Measurements from ENCODE around the gene DNTT. TPM values are rescaled to one million over a fixed set of nuclear protein-coding genes. Genes with fewer than 3 reads are reported as not detected.

Gene DNTT
- total and polyA plus RNA-seq, 2 experiments from 2014 or later: not detected

DNA sequence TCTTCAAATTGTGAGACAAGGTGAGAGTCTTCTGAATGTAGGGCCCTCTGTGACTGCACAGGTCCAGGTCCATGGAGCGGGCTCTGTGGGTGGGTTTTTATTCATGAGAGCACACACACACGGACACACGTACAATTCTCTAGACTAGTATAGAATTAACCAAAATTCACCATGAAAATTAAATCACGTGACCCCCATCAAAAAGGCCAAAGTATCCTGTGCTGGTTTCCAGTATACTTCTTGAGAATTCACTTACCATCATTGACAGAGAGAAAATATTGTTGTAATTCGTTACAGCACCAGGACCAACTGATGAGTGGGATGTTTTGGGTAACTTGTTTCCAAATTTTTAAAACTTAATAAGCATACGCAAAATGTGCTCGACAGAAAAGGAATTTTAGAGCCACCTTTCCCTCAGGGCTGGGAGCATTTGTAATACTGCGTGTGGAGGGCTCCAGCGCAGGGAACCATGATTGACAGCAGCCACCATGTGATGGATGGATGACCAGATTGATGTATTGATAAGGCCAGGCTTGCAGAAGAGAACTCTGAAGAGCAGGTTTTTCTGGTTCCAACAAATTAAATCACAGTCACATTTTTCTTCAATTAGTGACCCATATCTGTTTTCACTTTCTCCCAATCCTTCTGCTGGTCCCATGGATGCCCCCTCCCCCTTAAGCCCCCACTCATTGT is 14.9 kb upstream of the DNTT start:
- DNase-seq: no peak
- no peak for TF ChIP-seq EZH2 (IDR thresholded peaks at IDR 0.05; ENCODE audit: insufficient read depth, poor library complexity, severe bottlenecking)
- TF ChIP-seq EZH2phosphoT487 (IDR thresholded peaks at IDR 0.05; ENCODE audit: insufficient read depth, low read depth): no peak
- in situ Hi-C loops (cut with MboI): loop anchor here (25.0 kb wide), 1 partner anchor 277 kb away; no protein-coding TSS in a partner anchor

DNA sequence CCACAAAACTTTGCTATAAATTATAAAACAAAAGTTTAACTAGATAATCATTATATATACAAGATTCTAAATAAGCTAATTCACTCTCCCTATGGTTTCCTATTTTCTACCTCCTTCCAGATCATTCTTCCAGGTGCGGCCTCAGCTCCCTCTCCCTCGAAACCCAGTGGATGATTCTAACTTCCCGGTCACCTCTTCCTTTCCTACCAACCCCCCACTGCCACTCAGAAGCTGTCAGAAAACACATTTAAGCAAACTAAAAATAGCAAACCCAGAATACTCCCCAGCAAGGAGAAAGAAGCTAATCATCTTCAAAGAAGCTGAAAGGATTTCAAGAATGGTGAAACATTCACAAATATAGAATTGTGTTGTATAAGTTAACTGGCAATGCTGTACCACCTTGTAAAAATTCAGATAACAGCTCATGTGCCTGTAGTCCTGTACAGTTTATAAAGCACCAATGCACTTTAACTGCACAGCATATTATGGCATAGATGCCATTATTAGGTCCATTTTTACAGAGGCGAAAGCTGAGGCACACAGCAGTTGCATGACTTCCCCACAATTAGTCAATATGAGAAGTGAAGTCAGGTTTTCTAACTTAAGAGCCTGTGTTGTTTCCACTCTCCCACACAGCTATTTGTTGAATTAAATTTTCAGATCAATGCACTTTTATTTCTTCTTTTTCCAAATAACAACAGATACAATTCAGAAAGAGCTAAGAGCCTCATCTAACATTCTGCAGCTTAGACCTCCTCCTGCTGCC is 13.7 kb upstream of the DNTT start:
- Histone ChIP-seq H3K36me3 (ENCODE audit: low read depth) (no peaks in the 10 kb centered on the region), H3K9me3 (ENCODE audit: low read depth) (no peaks in the 10 kb centered on the region), H3K4me1 (ENCODE audit: insufficient read depth) (no peaks in the 10 kb centered on the region), H3K27ac (no peak overlapping the region), H3K9ac (no peak overlapping the region), H3K27me3 (replicated peaks; ENCODE audit: insufficient read depth) (no peaks in the 10 kb centered on the region; the same call in 1 of the 2 replicates), H3K4me3 (no peak overlapping the region), H3K79me2 (ENCODE audit: insufficient read depth) (no peaks in the 10 kb centered on the region), H3K4me2 (ENCODE audit: unreplicated experiment) (no peak overlapping the region), H4K20me1 (ENCODE audit: insufficient read depth) (no peaks in the 10 kb centered on the region), H2AFZ (no peak overlapping the region), H3F3A (ENCODE audit: insufficient read depth) (no peaks in the 10 kb centered on the region), H3K9me2 (ENCODE audit: insufficient read depth) (no peaks in the 10 kb centered on the region)
- in situ Hi-C loops (cut with MboI): loop anchor here (25.0 kb wide), 1 partner anchor 278 kb away; no protein-coding TSS in a partner anchor
- WGBS, 2 experiments (ENCODE audit: low coverage in 1 of 2, low lambda C conversion rate in 2 of 2, missing lambda C conversion rate in 2 of 2): 58 to 64% methylated on average over 4 of the region's 4 CpGs
- DNase-seq: no peak
- TF ChIP-seq EZH2phosphoT487 (IDR thresholded peaks at IDR 0.05; ENCODE audit: insufficient read depth, low read depth) (no peak), EZH2 (IDR thresholded peaks at IDR 0.05; ENCODE audit: insufficient read depth, poor library complexity, severe bottlenecking) (no peak)

More for the DNA sequence above, 14.9 kb upstream of the DNTT start:
- Histone ChIP-seq H4K20me1 (ENCODE audit: insufficient read depth) (no peaks in the 10 kb centered on the region), H3K9me3 (ENCODE audit: low read depth) (no peaks in the 10 kb centered on the region), H3K4me3 (no peak overlapping the region), H2AFZ (no peak overlapping the region), H3K79me2 (ENCODE audit: insufficient read depth) (no peaks in the 10 kb centered on the region), H3F3A (ENCODE audit: insufficient read depth) (no peaks in the 10 kb centered on the region), H3K4me1 (ENCODE audit: insufficient read depth) (no peaks in the 10 kb centered on the region), H3K27me3 (replicated peaks; ENCODE audit: insufficient read depth) (no peaks in the 10 kb centered on the region; the same call in 1 of the 2 replicates), H3K9me2 (ENCODE audit: insufficient read depth) (no peaks in the 10 kb centered on the region), H3K36me3 (ENCODE audit: low read depth) (no peaks in the 10 kb centered on the region), H3K9ac (no peak overlapping the region), H3K4me2 (ENCODE audit: unreplicated experiment) (no peak overlapping the region), H3K27ac (no peak overlapping the region)
- WGBS, 2 experiments (ENCODE audit: low coverage in 1 of 2, low lambda C conversion rate in 2 of 2, missing lambda C conversion rate in 2 of 2): 60 to 61% methylated on average over 9 of the region's 9 CpGs

DNA sequence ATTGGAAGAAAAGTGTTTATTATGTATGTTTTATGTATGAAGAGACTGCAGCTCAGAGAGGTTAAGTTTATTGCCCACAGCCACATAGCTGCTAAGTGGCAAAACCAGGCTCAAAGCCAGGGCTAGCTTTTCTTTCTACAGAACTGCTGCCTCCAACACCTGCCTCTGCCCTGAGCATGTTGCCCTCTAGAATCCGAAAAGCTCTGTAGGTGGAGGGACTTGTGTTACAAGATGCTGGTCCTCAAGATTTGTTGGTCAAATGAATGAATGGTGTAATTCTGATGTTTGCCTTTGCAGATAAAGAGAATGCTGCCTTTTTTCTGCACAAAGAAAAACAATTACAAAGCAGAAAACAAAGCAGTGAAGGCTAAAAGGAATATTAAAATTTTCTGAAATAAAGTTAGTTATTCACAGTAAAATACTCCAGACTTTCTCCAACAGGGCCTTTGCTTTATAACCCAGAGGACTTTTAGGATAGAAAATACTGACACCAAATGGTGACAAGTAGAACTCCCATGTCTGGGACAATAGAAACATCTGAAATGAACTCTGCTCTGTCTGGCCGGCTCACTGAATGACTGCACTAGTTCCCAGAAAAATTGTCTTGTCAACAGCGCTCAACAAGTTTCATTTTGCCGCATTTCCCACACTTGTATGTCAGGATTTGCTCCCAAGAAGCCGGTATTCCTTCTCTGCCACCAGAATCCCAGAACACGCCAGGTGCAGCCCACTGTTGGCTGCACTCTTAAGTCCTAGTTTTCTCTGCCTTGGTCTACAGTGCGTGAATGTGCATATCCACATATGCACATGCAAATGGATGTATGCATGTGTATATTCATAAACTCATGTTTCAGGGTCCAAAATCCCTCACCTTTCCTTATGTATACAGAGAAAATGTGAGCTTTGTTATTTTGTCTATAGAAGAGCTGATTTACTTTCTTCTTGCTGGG is 11.0 kb upstream of the DNTT start:
- Histone ChIP-seq H3K9me2 (ENCODE audit: insufficient read depth) (no peaks in the 10 kb centered on the region), H3K9me3 (ENCODE audit: low read depth) (no peaks in the 10 kb centered on the region), H4K20me1 (ENCODE audit: insufficient read depth) (no peaks in the 10 kb centered on the region), H3K4me2 (ENCODE audit: unreplicated experiment) (no peak overlapping the region), H3K9ac (no peak overlapping the region), H3F3A (ENCODE audit: insufficient read depth) (no peaks in the 10 kb centered on the region), H3K4me3 (no peak overlapping the region), H3K36me3 (ENCODE audit: low read depth) (no peaks in the 10 kb centered on the region), H3K4me1 (ENCODE audit: insufficient read depth) (no peaks in the 10 kb centered on the region), H2AFZ (no peak overlapping the region), H3K27me3 (replicated peaks; ENCODE audit: insufficient read depth) (no peaks in the 10 kb centered on the region; the same call in 1 of the 2 replicates), H3K79me2 (ENCODE audit: insufficient read depth) (no peaks in the 10 kb centered on the region), H3K27ac (no peak overlapping the region)
- TF ChIP-seq EZH2 (IDR thresholded peaks at IDR 0.05; ENCODE audit: insufficient read depth, poor library complexity, severe bottlenecking): no peak
- TF ChIP-seq EZH2phosphoT487 (IDR thresholded peaks at IDR 0.05; ENCODE audit: insufficient read depth, low read depth): no peak
- DNase-seq: peak; percentile 64
- WGBS, 2 experiments (ENCODE audit: low coverage in 1 of 2, low lambda C conversion rate in 2 of 2, missing lambda C conversion rate in 2 of 2): 26 to 28% methylated on average over 7 of the region's 7 CpGs
- in situ Hi-C loops (cut with MboI): loop anchor here (25.0 kb wide), 1 partner anchor 281 kb away; no protein-coding TSS in a partner anchor

DNA sequence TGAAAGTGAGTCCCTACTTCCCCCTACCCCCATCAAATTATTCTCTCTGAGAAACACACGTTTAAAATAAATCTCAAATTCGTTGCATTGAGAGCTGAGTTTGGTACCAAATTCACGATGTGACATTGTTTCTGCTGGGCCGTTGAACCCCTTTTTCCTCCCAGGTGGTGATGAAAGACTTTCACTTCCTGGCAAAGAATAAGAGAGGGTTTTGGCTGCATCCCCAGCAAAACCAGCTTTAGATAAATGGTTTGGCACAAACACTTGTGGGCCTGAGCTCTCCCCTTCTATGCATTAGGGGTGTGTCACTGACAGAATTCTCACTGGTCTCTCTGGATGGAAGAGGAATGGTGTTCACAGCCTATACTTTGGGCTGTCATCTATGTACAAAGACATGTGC is 8.8 kb upstream of the DNTT start:
- Histone ChIP-seq H3K9ac (no peak overlapping the region), H3K9me3 (ENCODE audit: low read depth) (no peaks in the 10 kb centered on the region), H3K27ac (no peak overlapping the region), H4K20me1 (ENCODE audit: insufficient read depth) (no peaks in the 10 kb centered on the region), H3K4me2 (ENCODE audit: unreplicated experiment) (no peak overlapping the region), H2AFZ (no peak overlapping the region), H3K9me2 (ENCODE audit: insufficient read depth) (no peaks in the 10 kb centered on the region), H3K36me3 (ENCODE audit: low read depth) (no peaks in the 10 kb centered on the region), H3K79me2 (ENCODE audit: insufficient read depth) (no peaks in the 10 kb centered on the region), H3K4me3 (no peak overlapping the region), H3K27me3 (replicated peaks; ENCODE audit: insufficient read depth) (peaks cover 1% of the 10 kb centered on the region; the same call in 1 of the 2 replicates), H3F3A (ENCODE audit: insufficient read depth) (no peaks in the 10 kb centered on the region), H3K4me1 (ENCODE audit: insufficient read depth) (no peaks in the 10 kb centered on the region)
- in situ Hi-C loops (cut with MboI): loop anchor here (25.0 kb wide), 1 partner anchor 283 kb away; no protein-coding TSS in a partner anchor
- TF ChIP-seq EZH2phosphoT487 (IDR thresholded peaks at IDR 0.05; ENCODE audit: insufficient read depth, low read depth) (no peak), EZH2 (IDR thresholded peaks at IDR 0.05; ENCODE audit: insufficient read depth, poor library complexity, severe bottlenecking) (no peak)
- whole genome bisulfite sequencing, 2 experiments (ENCODE audit: low coverage in 1 of 2, low lambda C conversion rate in 2 of 2, missing lambda C conversion rate in 2 of 2): 11 to 14% methylated on average over 4 of the region's 4 CpGs
- DNase-seq: no peak

Measured in GM23248 (cell line).